NOMO-1 (cell line): ENCODE results near the gene PUS1.

Source experiments
- DNase-seq, 2 experiments: peaks; one replicate each; lab custom pipeline; 2025; ENCODE audit not compliant: unreplicated experiment in 2 of 2; lab: John Stamatoyannopoulos, UW

PUS1 gene

DNA sequence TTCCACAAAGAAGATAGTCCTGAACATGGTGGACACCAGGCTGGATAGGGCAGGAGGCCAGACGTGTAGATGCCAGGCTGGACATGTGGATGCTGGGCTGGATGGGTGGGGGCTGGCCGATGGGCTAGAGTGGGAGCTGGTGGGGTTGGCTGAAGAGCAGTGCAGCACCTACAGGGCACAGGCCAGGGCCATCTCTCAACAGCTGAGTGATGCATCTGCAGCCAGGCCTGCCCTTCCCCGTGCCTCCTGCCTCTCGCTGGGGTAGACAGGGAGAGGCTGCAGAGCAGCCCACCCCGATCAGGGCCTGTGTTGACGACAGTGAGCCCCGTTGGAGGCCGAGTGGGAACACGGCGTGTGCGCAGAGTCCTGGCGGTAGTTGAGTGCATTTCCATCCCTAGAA lies 59.9 kb downstream of the PUS1 start:
- no peak for DNase-seq

DNA sequence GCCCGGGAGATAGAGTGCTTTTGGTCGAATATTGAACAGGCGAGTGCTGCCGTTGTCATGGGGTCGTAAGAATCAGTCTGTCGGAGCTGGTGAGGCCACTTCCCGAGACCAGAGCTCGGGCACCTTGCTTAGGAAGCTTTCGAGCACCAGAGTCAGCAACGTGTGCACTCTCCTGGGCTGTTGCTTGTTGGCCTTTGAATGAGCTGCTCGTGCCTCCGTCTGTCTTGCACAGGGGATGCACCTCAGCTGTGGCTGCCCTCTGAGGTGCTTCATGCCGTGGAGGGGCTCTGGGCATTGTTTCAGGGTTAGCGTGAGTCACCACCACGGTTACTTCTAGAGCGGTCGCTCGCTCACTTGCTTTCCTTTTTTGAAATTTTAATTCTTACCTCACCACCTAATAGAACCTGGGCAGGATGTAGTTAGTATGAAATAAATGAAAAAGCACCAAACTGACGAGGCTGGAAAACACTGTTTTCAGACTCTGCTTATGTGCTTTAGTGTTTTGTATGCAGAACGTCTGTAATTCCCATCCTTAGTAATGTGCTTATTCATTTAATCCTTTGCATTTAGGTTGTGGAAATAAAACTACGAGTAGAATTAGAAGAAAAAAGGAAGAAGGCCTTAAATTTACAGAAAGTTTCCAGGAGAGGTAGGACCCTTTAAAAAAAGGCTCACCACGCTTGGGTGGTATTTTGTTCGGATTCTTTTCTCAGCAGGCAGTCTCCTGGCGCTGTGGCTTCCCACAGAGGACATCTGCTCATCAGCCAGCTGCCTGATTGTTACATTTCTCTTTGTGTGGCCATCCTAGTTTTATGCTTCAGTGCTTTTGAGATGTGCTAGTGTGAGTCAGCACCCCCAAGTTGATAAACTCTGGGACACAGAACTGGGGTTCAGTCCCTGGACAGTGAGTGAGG lies 61.2 kb downstream of the PUS1 start:
- no peak for DNase-seq

DNA sequence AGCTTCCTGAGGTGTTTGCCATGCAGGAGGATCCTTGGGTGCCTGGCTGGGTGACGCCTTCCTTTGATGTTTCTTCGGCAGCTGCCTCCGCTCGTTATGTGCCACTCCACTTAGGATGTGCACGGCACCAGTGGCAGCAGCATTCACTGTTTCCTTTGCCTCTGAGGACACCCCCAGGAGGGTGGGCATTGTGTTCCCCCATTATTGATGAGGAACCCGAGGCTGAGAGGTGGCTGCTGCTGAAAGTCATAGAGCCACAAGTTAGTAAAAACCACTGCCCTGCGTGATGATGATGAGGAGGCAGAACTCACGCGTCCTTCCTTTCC lies 61.9 kb downstream of the PUS1 start:
- no peak for DNase-seq

DNA sequence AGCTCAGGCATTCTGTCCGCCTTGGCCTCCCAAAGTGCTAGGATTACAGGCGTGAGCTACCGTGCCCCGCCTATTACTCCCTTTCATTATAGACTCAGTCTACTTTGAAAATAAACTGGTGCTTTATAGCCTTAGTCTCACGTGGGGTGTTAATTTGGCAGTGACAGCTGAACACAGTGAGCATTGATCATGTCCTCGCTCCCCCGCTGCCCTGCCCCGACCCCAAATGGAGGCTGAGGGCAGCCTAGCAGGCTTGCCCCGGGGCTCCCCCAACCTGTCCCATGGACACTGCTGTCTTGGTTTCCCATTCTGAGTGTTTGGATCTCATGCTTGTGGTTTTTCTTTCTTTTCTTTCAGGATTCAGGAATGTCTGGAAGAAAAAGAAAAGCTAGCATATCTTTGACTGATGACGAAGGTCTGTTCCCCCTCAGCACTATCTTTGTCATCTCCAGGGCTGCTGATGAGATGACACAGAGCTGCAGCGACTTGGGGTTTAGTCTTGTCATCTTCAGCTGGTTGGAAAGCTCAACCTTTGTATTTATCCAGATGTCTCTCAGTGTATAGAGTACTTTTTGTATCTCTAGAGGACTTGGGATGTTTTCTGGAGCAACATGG lies 62.8 kb downstream of the PUS1 start:
- DNase-seq = no peak

DNA sequence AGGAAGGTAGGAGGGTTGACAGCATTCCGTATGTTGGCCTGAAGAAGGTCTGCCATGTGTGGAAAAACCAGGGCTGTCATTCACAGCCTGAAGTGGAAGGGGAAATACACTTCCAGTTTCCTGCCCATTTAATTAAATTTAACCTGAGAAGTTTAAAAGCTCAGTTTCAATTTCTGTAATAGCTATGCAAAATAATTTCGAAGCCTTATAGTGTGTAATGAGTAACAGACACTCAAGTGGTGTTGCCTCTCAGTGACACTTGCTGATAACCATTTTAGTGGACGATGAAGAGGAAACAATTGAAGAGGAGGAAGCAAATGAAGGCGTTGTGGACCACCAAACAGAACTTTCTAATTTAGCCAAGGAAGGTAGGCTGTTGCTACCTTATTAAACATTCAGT lies 65.5 kb downstream of the PUS1 start:
- DNase-seq = no peak
